GM18511 (cell line): ENCODE measurements around the gene NUDT10.
"Not testable (repeated sequence)": the region's sequence is repeated elsewhere in the genome, so short reads cannot be mapped to it uniquely, and the experiment has no call there.

Experiments
- ATAC-seq: cut with Tn5 transposase; IDR thresholded peaks from one replicate; pipeline ENCODE4 v1.9.1; 2021; ENCODE audit warnings: mild to moderate bottlenecking, moderate library complexity; ENCODE audit not compliant: unreplicated experiment

NUDT10 gene

DNA sequence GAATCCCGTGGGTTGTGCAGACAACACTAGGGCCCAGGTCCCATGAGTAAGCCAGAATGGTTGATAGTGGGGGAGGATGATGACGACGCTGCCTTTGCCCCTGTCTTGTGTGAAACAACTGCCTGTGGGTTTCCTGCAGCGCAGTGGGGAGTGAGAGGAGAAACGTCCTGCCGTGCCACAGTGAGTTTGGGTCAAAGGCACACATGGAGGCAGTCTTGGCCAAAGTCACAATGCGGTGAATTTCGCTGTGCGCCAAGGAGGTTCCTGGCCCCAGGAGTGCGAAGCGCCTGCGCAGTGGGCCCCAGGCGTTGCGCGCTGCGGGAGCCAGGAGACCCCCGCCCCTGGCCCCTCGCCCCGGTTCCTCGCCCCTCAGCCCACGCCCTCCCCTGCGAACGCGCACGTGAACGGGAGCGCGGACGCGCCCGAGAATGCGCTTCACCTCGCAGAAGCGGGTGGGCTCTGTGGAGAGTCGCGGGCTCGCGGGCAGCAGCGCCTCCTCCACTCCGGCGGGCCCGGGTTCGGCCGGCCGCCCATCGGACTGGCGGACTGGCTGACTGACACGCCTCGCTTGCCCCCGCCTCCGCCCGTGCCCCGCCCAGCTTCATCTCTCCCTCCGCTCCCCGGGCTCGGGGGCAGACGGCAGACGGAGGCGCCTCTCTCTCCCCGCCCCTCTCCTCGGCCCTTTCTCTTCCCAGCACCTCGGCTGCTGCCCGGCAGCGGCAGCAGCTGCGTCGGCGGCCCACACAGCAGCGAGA is at the start of gene NUDT10:
Gene NUDT10 (plus strand): TSS at position 635 of the 755 bp plus-strand sequence. CDS start 144 bp downstream, outside the sequence.
- ATAC-seq: no peak

DNA sequence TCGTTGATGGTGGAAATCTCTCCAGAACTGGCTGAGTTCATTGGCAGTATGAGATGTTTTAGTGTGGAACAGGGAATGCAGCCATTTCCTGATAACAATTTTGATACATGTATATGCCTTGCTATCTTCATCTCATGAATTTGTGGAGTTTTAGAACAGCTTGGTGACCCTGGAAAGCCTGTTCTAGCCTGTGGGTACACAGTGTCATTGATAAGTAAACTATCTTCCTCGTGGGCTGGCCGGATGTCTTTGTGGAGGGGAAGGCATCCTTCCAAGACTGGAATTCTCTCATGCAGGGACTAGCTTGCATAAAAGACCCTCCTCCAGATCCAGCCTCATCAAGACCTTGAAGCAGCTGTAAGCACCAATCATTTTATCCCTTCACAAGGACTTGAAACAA is 40.2 kb upstream of the NUDT10 start:
- no peak for ATAC-seq

DNA sequence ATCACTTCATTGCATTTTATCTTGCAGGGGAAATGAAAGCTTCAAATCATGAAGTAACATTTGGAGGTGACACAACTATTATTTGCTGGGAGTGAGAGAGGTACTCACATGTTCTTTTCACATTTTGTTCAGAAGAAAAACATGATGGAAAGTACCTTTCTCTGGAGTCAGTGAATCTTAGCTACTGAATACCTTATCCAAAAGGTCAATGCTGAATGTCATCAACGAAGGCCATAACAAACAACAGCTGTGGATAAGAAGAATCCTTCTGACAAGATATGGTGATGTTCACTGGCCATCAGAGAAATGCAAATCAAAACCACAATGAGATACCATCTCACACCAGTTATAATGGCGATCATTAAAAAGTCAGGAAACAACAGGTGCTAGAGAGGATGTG is 36.5 kb upstream of the NUDT10 start:
- no peak for ATAC-seq

DNA sequence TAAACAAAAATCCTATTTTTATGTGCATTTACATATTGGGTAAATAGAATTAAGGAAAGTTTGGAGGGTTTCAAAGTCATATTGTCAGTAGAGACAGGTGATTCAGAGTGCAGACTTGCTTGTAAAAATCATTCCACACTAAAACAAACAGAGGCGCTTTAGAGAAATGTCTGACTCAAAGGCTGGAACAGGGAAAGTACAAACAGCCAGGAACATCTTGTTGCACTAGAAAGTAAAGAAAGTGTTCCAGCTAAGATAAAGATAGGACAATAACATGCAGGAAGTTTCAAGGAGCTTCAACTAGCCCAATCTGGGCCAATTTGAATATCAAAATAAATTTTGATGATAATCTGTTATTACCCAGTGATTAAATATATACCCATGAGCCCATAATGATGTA is 16.4 kb upstream of the NUDT10 start:
- ATAC-seq: no peak

DNA sequence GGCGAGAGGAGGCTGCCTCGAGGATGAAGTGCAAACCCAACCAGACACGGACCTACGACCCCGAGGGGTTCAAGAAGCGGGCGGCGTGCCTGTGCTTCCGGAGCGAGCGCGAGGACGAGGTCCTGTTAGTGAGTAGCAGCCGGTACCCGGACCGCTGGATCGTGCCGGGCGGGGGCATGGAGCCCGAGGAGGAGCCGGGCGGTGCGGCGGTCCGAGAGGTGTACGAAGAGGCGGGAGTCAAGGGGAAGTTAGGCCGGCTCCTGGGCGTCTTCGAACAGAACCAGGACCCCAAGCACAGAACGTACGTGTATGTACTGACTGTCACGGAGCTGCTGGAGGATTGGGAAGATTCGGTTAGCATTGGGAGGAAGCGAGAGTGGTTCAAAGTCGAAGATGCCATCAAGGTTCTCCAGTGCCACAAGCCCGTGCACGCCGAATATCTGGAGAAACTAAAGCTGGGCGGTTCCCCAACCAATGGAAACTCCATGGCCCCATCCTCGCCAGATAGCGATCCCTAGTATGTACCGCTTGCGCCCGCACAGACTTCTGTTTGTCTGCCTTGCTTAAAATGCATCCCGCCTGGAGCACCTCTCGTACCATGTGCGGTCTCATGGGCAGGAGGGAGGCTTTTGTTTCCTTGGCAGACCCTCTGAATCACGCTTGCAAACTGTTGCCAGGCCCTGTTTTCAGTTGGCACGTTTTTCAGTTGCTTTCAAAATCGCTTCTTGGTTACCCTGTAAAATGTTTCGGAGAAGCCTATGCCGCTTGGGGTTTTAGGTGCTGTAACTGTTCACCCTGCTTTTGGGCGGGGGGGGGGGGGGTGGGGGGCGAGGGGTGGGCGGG is 542 bp downstream of the NUDT10 start:
- ATAC-seq: not testable (repeated sequence)

DNA sequence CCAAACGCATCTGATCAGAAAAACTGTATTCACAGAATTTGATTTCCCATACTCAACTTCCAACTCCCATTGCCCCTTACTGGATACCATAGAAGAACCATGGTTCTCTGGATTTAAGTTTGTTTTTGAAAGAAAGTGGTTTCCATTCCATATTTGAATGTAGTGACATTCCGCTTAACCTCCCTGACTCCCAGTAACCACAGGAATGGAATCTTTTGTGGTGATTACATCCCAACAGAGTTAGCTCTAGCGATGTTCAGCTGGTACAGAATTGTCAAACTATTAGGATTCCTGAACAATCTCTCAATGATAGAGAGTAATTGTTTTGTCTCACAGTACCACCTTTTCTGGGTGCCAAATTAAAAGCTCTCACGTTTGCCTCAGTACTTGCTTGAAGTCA is 1.7 kb downstream of the NUDT10 start:
- no peak for ATAC-seq

DNA sequence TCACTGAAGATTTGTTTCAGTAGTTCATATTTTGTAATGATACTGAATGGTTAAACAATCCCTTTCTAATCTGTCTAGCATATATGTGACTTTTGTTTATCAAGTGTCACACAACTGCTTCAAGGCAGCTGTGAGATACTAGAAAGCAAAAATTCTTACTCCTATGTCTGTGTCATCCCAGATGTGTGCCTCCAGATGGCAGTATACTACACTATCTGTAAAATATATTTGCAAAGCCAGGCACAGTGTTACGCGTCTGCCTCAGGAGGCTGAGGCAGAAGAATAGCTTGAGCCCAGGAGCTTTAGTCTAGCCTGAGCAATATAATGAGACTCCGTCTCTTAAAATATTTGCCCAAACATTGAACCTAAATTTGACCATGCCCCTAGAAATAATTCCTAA is 4.0 kb downstream of the NUDT10 start:
- ATAC-seq: no peak

DNA sequence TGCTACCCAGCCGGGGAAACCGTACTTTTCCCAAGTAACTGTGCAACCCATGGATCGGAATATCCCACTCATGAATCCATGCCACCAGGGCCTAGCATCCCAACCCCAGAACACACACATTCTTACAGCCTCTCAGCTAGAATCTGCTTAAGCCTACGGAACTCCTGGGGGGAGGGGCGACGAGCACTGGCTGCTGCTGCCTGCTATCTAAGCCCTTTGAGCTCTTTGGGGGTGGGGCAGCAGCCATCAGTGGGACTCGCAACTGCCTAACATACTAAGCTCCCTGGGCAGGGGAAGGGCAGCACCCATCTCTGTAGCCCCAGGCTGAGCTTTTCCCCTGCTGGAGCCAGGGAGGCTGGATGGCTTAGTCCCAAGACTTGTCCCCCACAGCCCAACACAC is 28.6 kb downstream of the NUDT10 start:
- ATAC-seq: no peak

DNA sequence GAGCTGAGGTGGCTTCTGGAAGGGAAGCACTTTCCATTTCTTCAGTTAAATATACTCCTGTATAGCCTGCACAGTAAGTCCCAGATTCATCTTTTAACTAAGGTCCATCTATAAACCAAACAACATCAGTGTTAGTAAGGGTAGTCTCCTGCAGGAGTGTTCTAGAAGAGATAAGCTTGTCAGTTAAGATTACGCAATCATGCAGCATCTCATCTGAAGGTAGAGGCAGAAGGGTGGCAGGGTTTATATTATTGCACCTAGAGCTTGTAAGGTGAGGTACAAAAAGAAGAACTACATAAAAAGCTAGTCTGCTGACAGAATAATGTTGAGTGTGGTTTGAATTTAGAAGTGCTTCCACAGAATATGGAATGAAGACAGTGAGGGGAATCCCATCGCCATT is 44.0 kb downstream of the NUDT10 start:
- ATAC-seq: no peak
